Measurements from ENCODE around the gene H1-8.
A peak's percentile ranks its signal among the peaks of the same experiment; 100 is the strongest.

Gene H1-8

DNA sequence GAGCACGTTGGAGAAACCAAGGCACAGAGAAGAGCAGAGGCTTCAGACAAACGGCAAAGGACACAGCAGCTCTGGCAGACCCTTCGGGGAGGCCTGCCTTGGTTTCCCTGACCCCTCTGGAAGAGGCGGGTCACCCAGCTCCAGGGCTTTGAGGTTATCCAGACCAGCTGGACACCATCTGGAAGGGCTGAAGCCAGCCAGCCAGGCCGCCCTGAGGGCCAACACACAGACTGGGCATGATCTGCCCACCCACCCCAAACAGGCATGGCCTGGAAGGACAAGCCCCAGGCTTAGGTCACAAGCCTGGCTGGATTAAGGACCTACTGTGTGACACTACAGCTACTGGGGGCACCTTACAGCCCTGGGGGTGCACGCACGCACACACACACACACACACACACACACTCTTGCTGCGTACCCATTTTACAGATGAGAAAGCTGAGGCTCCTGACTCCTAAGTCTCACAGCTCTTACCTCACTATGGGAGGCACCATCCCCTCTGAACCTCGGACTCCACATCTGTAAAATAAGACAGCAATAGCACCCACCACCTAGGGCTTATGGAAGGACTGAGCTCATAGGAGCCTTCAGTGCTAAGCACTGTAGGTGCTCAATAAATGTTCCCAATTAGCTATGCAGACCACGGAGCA lies 52.7 kb downstream of the H1-8 start:
- H3K23ac ChIP-seq (ENCODE audit: low read length): no peak overlapping the region
- peak overlapping the region; percentile 30 for H2BK120ac ChIP-seq (ENCODE audit: insufficient read depth, low read length, poor library complexity)
- H3K27me3 ChIP-seq (ENCODE audit: insufficient read depth, low read length): no peaks in the 10 kb centered on the region
- H2AK5ac ChIP-seq (ENCODE audit: low read length): peak overlapping the region; percentile 21
- peak overlapping the region; percentile 78 for H4K91ac ChIP-seq (ENCODE audit: low read depth, low read length)
- peaks cover 11 to 24% of the 10 kb centered on the region in 2 experiments for H3K36me3 ChIP-seq (ENCODE audit: control insufficient read depth in 1 of 2, insufficient read depth in 2 of 2, low read length in 2 of 2)
- H2AFZ ChIP-seq (ENCODE audit: insufficient read depth, low read length, poor library complexity): no peak overlapping the region
- peaks cover 2% of the 10 kb centered on the region for H3K9me3 ChIP-seq (ENCODE audit: insufficient read depth, low read depth, low read length)
- peak overlapping the region; percentile 56 for H3K18ac ChIP-seq (ENCODE audit: low read length)
- H3K79me2 ChIP-seq (ENCODE audit: control insufficient read depth, insufficient read depth, low read length, poor library complexity): peaks cover 45% of the 10 kb centered on the region
- peak overlapping the region; percentile 15 for H2BK12ac ChIP-seq (ENCODE audit: low read length)
- peak overlapping the region; percentile 78 for H3K27ac ChIP-seq (ENCODE audit: low read depth, low read length)
- H3K4me2 ChIP-seq (ENCODE audit: low read length): no peak overlapping the region
- no peak overlapping the region for H3K4me3 ChIP-seq (ENCODE audit: low read depth, low read length)
- peaks cover 57 to 69% of the 10 kb centered on the region in 2 experiments for H3K4me1 ChIP-seq (ENCODE audit: control insufficient read depth in 1 of 2, insufficient read depth in 2 of 2, low read length in 2 of 2)
- H3K9ac ChIP-seq (ENCODE audit: low read length): no peak overlapping the region
- peak overlapping the region; percentile 10 for H4K8ac ChIP-seq (ENCODE audit: low read depth, low read length)
- peaks cover 50% of the 10 kb centered on the region for H3K79me1 ChIP-seq (ENCODE audit: low read length)
- H3K14ac ChIP-seq (ENCODE audit: low read length): peak overlapping the region; percentile 58
- peak overlapping the region; percentile 75 for H3K4ac ChIP-seq (ENCODE audit: low read depth, low read length)
- WGBS (ENCODE audit: extremely low coverage, insufficient coverage, insufficient read length): no CpG with 5 or more reads among the region's 10 CpGs
- peak overlapping the region; percentile 22 for H2BK5ac ChIP-seq (ENCODE audit: low read depth, low read length, poor library complexity)
- no peak for DNase-seq
- no peak overlapping the region for H4K12ac ChIP-seq (ENCODE audit: low read depth, low read length)

DNA sequence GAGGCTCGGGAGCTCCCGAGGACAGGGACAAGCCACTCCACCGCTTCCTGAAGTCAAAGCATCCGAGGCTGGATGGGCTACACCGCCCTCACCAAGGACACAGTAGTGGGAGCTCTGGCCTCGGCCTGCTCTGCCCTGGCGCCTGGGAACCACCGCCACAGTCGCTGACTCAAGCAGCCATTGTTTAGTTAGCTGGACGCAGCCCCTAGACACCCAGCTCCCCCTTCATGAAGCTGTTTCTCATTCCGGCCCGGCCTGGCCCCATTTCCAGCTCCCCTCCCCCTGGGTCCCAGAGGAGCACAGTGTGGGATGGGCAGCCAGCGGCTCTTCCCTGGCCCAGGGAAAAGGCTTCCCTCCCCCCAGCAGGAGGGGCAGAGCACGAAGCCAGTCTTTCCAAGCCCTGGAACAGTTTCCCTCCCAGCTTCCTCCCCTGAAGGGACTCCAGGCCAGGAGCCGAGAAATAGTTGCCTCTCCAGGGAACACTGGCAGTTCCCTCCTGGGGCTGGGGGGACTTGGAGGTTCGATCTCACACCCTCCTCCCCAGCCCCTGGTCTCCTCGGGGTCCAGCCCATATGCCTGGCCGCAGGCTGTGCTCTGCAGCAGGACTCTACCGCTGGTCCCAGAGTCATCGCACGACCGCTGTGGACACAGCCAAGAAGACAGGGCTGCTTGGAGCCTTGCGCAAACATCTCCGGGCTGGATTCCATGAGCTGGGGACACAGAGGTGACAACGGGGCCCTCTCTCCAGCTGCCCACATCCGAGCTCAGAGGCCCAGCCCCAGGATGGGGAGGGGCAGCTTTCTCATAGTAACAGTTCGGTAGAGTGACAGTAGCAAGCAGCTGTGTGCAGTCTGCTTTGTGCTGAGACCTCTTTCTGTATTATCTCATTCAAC lies 53.5 kb downstream of the H1-8 start:
- no peak overlapping the region for H4K12ac ChIP-seq (ENCODE audit: low read depth, low read length)
- peak overlapping the region; percentile 75 for H3K4ac ChIP-seq (ENCODE audit: low read depth, low read length)
- peak overlapping the region; percentile 78 for H3K27ac ChIP-seq (ENCODE audit: low read depth, low read length)
- peak overlapping the region; percentile 48 for H2BK5ac ChIP-seq (ENCODE audit: low read depth, low read length, poor library complexity)
- WGBS (ENCODE audit: extremely low coverage, insufficient coverage, insufficient read length): no CpG with 5 or more reads among the region's 27 CpGs
- peaks cover 50% of the 10 kb centered on the region for H3K79me1 ChIP-seq (ENCODE audit: low read length)
- H3K27me3 ChIP-seq (ENCODE audit: insufficient read depth, low read length): no peaks in the 10 kb centered on the region
- H3K9me3 ChIP-seq (ENCODE audit: insufficient read depth, low read depth, low read length): peaks cover 2% of the 10 kb centered on the region
- peak overlapping the region; percentile 78 for H4K91ac ChIP-seq (ENCODE audit: low read depth, low read length)
- H2AK5ac ChIP-seq (ENCODE audit: low read length): peak overlapping the region; percentile 63
- peaks cover 11 to 20% of the 10 kb centered on the region in 2 experiments for H3K36me3 ChIP-seq (ENCODE audit: control insufficient read depth in 1 of 2, insufficient read depth in 2 of 2, low read length in 2 of 2)
- H2BK120ac ChIP-seq (ENCODE audit: insufficient read depth, low read length, poor library complexity): peak overlapping the region; percentile 43
- peak; percentile 88 to 94 for DNase-seq
- peak overlapping the region; percentile 23 for H4K8ac ChIP-seq (ENCODE audit: low read depth, low read length)
- H3K9ac ChIP-seq (ENCODE audit: low read length): no peak overlapping the region
- peaks cover 57 to 69% of the 10 kb centered on the region in 2 experiments for H3K4me1 ChIP-seq (ENCODE audit: control insufficient read depth in 1 of 2, insufficient read depth in 2 of 2, low read length in 2 of 2)
- H3K18ac ChIP-seq (ENCODE audit: low read length): peak overlapping the region; percentile 56
- H3K4me3 ChIP-seq (ENCODE audit: low read depth, low read length): no peak overlapping the region
- peaks cover 49% of the 10 kb centered on the region for H3K79me2 ChIP-seq (ENCODE audit: control insufficient read depth, insufficient read depth, low read length, poor library complexity)
- no peak overlapping the region for H3K23ac ChIP-seq (ENCODE audit: low read length)
- peak overlapping the region; percentile 5 for H3K4me2 ChIP-seq (ENCODE audit: low read length)
- H2AFZ ChIP-seq (ENCODE audit: insufficient read depth, low read length, poor library complexity): no peak overlapping the region
- H3K14ac ChIP-seq (ENCODE audit: low read length): peak overlapping the region; percentile 58
- peak overlapping the region; percentile 28 for H2BK12ac ChIP-seq (ENCODE audit: low read length)

DNA sequence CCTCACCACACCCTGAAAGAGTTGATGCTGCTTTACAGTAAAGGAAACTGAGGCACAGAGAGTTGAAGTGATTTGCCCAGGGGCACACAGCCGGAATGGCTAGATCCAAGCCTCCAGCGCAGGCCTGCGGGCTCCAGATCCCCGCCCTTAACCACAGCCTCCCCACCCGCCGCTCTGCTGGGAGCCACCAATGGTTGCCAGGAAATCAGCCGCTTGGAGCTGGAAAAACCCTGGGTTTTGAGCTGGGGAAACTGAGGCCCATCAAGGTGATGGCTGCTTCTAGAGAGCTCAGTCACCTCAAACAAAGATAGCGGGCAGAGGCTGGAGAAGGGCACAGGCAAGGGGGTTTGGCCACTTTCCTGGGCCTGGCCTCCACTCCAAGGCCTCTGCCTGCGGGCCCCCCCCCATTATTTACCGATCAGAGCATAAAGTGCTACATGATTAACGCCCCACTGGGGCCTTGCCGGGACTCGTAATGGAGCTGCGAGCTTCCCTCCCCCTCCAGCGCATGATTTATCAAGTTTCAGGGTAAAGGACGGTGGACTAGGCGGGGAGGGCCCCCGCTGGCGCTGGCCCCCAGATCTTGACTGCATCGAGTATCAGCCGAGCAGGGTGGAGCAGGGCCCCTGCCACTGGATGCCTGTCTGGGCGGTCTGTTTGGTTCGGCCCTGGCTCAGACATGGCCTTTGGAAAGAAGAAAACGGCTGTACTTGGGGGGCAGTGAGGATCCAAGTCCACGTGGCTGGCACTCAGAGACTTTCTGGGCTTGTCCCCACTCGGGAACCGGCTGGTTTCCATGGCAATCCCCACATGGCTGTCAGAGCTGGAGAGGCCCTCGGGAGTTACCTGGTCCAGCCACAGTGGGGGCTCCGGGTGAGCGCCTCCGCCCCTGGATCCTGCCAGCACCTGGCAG lies 54.4 kb downstream of the H1-8 start:
- Histone ChIP-seq H3K9ac (ENCODE audit: low read length) (no peak overlapping the region), H3K4me2 (ENCODE audit: low read length) (peak overlapping the region; percentile 5), H3K14ac (ENCODE audit: low read length) (peak overlapping the region; percentile 50), H3K4me1 (ENCODE audit: control insufficient read depth in 1 of 2, insufficient read depth in 2 of 2, low read length in 2 of 2) (peaks cover 61 to 66% of the 10 kb centered on the region in 2 experiments), H4K12ac (ENCODE audit: low read depth, low read length) (no peak overlapping the region), H2BK120ac (ENCODE audit: insufficient read depth, low read length, poor library complexity) (peak overlapping the region; percentile 71), H2AK5ac (ENCODE audit: low read length) (peak overlapping the region; percentile 33), H3K18ac (ENCODE audit: low read length) (peak overlapping the region; percentile 48), H4K8ac (ENCODE audit: low read depth, low read length) (peak overlapping the region; percentile 50), H3K27me3 (ENCODE audit: insufficient read depth, low read length) (no peaks in the 10 kb centered on the region), H3K9me3 (ENCODE audit: insufficient read depth, low read depth, low read length) (peaks cover 2% of the 10 kb centered on the region), H4K91ac (ENCODE audit: low read depth, low read length) (peak overlapping the region; percentile 78), H2BK5ac (ENCODE audit: low read depth, low read length, poor library complexity) (peak overlapping the region; percentile 73), H3K4me3 (ENCODE audit: low read depth, low read length) (no peak overlapping the region), H2AFZ (ENCODE audit: insufficient read depth, low read length, poor library complexity) (no peak overlapping the region), H3K27ac (ENCODE audit: low read depth, low read length) (peak overlapping the region; percentile 78), H3K23ac (ENCODE audit: low read length) (no peak overlapping the region), H3K4ac (ENCODE audit: low read depth, low read length) (peak overlapping the region; percentile 64), H2BK12ac (ENCODE audit: low read length) (peak overlapping the region; percentile 41), H3K79me2 (ENCODE audit: control insufficient read depth, insufficient read depth, low read length, poor library complexity) (peaks cover 54% of the 10 kb centered on the region), H3K36me3 (ENCODE audit: control insufficient read depth in 1 of 2, insufficient read depth in 2 of 2, low read length in 2 of 2) (peaks cover 15 to 22% of the 10 kb centered on the region in 2 experiments), H3K79me1 (ENCODE audit: low read length) (peaks cover 49% of the 10 kb centered on the region)
- DNase-seq: no peak
- no CpG with 5 or more reads among the region's 31 CpGs for WGBS (ENCODE audit: extremely low coverage, insufficient coverage, insufficient read length)

DNA sequence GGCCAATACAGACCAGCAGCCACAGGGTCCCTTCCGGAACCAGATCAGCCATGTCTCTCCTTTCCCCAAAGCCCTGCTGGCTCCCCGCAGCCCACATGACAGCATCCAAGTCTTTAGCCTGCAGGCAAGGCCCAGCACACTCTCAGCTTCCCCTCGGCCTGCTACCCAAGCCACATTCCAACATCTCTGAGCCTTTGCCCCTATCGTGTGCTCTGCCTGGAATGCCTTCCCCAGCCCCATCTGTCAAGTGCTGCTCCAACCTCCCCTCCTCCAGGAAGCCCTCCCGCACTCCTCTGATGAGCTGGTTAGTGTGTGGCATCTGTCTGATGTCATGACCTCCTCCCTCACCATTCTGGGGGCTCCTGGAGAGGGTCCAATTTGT lies 55.0 kb downstream of the H1-8 start:
- Histone ChIP-seq H3K9ac (ENCODE audit: low read length) (no peak overlapping the region), H3K27ac (ENCODE audit: low read depth, low read length) (peak overlapping the region; percentile 78), H2BK12ac (ENCODE audit: low read length) (peak overlapping the region; percentile 41), H2AFZ (ENCODE audit: insufficient read depth, low read length, poor library complexity) (no peak overlapping the region), H3K79me1 (ENCODE audit: low read length) (peaks cover 51% of the 10 kb centered on the region), H3K14ac (ENCODE audit: low read length) (peak overlapping the region; percentile 50), H2BK120ac (ENCODE audit: insufficient read depth, low read length, poor library complexity) (peak overlapping the region; percentile 71), H3K4me1 (ENCODE audit: control insufficient read depth in 1 of 2, insufficient read depth in 2 of 2, low read length in 2 of 2) (peaks cover 63 to 68% of the 10 kb centered on the region in 2 experiments), H3K18ac (ENCODE audit: low read length) (peak overlapping the region; percentile 44), H3K79me2 (ENCODE audit: control insufficient read depth, insufficient read depth, low read length, poor library complexity) (peaks cover 60% of the 10 kb centered on the region), H2AK5ac (ENCODE audit: low read length) (no peak overlapping the region), H3K23ac (ENCODE audit: low read length) (no peak overlapping the region), H3K4me2 (ENCODE audit: low read length) (no peak overlapping the region), H3K4ac (ENCODE audit: low read depth, low read length) (peak overlapping the region; percentile 64), H3K27me3 (ENCODE audit: insufficient read depth, low read length) (no peaks in the 10 kb centered on the region), H2BK5ac (ENCODE audit: low read depth, low read length, poor library complexity) (peak overlapping the region; percentile 73), H3K4me3 (ENCODE audit: low read depth, low read length) (no peak overlapping the region), H4K91ac (ENCODE audit: low read depth, low read length) (peak overlapping the region; percentile 78), H3K36me3 (ENCODE audit: control insufficient read depth in 1 of 2, insufficient read depth in 2 of 2, low read length in 2 of 2) (peaks cover 15 to 22% of the 10 kb centered on the region in 2 experiments), H3K9me3 (ENCODE audit: insufficient read depth, low read depth, low read length) (peaks cover 2% of the 10 kb centered on the region), H4K12ac (ENCODE audit: low read depth, low read length) (no peak overlapping the region), H4K8ac (ENCODE audit: low read depth, low read length) (peak overlapping the region; percentile 50)
- no CpG with 5 or more reads among the region's 5 CpGs for WGBS (ENCODE audit: extremely low coverage, insufficient coverage, insufficient read length)
- DNase-seq: peak; percentile 98
